Small intestine (tissue), 7 donors: ENCODE results near the gene ANP32A. TPM values are rescaled to one million over a fixed set of nuclear protein-coding genes. Genes with fewer than 3 reads are reported as not detected.
"Not testable (repeated sequence)": the region's sequence is repeated elsewhere in the genome, so short reads cannot be mapped to it uniquely, and the experiment has no call there.

Experiments used
- DNase-seq, 2 donors: peaks; one replicate each; pipeline versions ENCODE4 v3.0.0 to v3.0.0-alpha.2; 2013
- FAIRE-seq: peaks from 2 replicates; lab custom pipeline; 2012; peaks lifted over from hg19 to GRCh38; lab: Jason Lieb, UNC
- H3K27ac ChIP-seq, 3 donors: one replicate each; pipeline ENCODE4 v1.5.1; 2013; ENCODE audit warnings: low read length in 2 of 3, mild to moderate bottlenecking in 2 of 3, control low read depth in 1 of 3, inconsistent platforms in 1 of 3, low read depth in 1 of 3, moderate library complexity in 1 of 3
- H3K27me3 ChIP-seq, 3 donors: one replicate each; pipeline ENCODE4 v1.6.1; 2013; ENCODE audit warnings: low read length in 3 of 3, inconsistent platforms in 1 of 3; ENCODE audit not compliant: control insufficient read depth in 3 of 3, insufficient read depth in 3 of 3
- H3K36me3 ChIP-seq, 3 donors: one replicate each; pipeline ENCODE4 v1.6.1; 2013; ENCODE audit warnings: low read length in 3 of 3, inconsistent platforms in 1 of 3, low read depth in 1 of 3, mild to moderate bottlenecking in 1 of 3, moderate library complexity in 1 of 3; ENCODE audit not compliant: control insufficient read depth in 3 of 3, insufficient read depth in 2 of 3
- H3K4me1 ChIP-seq, 3 donors: one replicate each; pipeline ENCODE4 v1.6.1; 2013; ENCODE audit warnings: low read length in 2 of 3, inconsistent platforms in 1 of 3, low read depth in 1 of 3, mild to moderate bottlenecking in 1 of 3, moderate library complexity in 1 of 3; ENCODE audit not compliant: control insufficient read depth in 3 of 3, insufficient read depth in 2 of 3
- H3K4me3 ChIP-seq, 3 donors: one replicate each; pipeline ENCODE4 v1.5.1; 2013; ENCODE audit warnings: low read length in 3 of 3, control low read depth in 1 of 3, inconsistent platforms in 1 of 3, low read depth in 1 of 3, mild to moderate bottlenecking in 1 of 3, moderate library complexity in 1 of 3
- H3K9me3 ChIP-seq, 2 donors: one replicate each; pipeline ENCODE4 v1.6.1; 2013; ENCODE audit warnings: low read depth in 1 of 2, low read length in 1 of 2; ENCODE audit not compliant: control insufficient read depth in 2 of 2, insufficient read depth in 1 of 2
- WGBS, 3 donors: extraction: QIAGEN DNeasy Blood & Tissue Kit; methylation state at CpG; one replicate each; pipeline ENCODE4 v1.1.7; 2013; 5-methylcytosine and 5-hydroxymethylcytosine counted together
- polyA plus RNA-seq, 4 donors: library from polyadenylated mRNA; stranded (reverse) in 3 of 4; unstranded in 1 of 4; fragments of 200-250 nt in 3 of 4; fragments of 120-200 nt in 1 of 4; gene quantifications; one replicate each; pipeline versions ENCODE4 v1.2.1 to v1.2.3, GENCODE V29; 2013
- donor health status: healthy with polysubstance abuse.
- donor health status: control.
- donor health status: control.
- donor health status: Bipolar disorder and iron deficiency.
- donor health status: healthy.

The ANP32A gene
- polyA plus RNA-seq, 4 donors, result 56.2 to 227 (median 103) TPM

- Histone ChIP-seq H3K4me3 (no peak overlapping the region), H3K9me3 (no peaks in the 10 kb centered on the region), H3K4me1 (no peaks in the 10 kb centered on the region), H3K27ac (no peak overlapping the region), H3K36me3 (no peaks in the 10 kb centered on the region), H3K27me3 (peaks cover 0 to 4% (median 0%) of the 10 kb centered on the region in 3 donors)
- no peak for FAIRE-seq
- 58 to 79% (median 62%) methylated on average over 4 of the region's 4 CpGs for WGBS, 3 donors
- no peak for DNase-seq
Observed at GRCh38 chr15:68763063-68763462, 57.6 kb downstream of the ANP32A start.

DNA sequence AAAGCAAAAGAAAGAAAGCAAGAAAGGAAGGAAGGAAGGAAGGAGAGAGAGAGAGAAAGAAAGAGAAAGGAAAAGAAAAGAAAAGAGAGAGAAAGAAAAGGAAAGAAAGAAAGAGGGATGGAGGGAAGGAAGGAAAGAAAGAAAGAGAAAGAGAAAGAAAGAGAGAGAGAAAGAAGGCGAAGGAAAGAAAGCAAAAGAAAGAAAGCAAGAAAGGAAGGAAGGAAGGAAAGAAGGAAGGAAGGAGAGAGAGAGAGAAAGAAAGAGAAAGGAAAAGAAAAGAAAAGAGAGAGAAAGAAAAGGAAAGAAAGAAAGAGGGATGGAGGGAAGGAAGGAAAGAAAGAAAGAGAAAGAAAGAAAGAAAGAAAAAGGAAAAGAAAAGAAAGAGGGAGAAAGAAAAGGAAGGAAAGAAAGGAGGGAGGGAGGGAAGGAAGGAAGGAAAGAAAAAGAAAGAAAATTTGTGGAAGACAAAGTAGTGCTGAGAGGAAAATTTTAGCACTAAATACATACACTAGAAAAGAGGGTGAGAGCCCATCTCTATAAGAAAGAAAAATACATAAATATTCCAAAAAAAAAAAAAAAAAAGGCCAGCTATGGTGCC is 60.6 kb downstream of the ANP32A start:
- H3K9me3 ChIP-seq, FAIRE-seq, H3K36me3 ChIP-seq, H3K27ac ChIP-seq, H3K4me1 ChIP-seq, H3K27me3 ChIP-seq, H3K4me3 ChIP-seq, DNase-seq: not testable (repeated sequence)
- 91 to 97% (median 95%) methylated on average over 1 of the region's 1 CpG for WGBS, 3 donors

- FAIRE-seq (no peak), DNase-seq (no peak)
- no peaks in the 10 kb centered on the region for H3K4me1 ChIP-seq
- H3K4me3 ChIP-seq, result no peak overlapping the region
- WGBS, 3 donors, result 40 to 55% (median 42%) methylated on average over 2 of the region's 2 CpGs
- peaks cover 0 to 1% (median 0%) of the 10 kb centered on the region in 3 donors for H3K27me3 ChIP-seq
- no peaks in the 10 kb centered on the region for H3K9me3 ChIP-seq
- no peaks in the 10 kb centered on the region for H3K36me3 ChIP-seq
- H3K27ac ChIP-seq, result no peak overlapping the region
Observed at GRCh38 chr15:68755731-68756130, 65.0 kb downstream of the ANP32A start.

DNA sequence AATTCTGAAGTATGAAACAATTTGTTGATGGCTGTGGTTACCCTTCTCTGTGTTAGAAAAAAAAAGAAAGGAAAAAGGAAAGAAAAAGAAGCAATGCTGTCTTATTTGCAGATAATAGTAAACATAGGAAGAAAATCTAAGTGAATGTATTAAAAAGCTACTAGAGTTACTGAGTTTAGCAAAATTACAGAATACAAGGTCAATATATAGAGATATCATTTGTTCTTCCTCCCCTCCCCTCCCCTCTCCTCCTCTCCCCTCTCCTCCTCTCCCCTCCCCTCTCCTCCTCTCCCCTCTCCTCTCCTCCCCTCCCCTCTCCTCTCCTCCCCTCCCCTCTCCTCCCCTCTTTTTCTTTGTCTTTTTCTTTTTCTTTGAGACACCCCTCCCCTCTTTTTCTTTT is 69.1 kb downstream of the ANP32A start:
- FAIRE-seq (no peak), DNase-seq (no peak)
- Histone ChIP-seq H3K36me3 (no peaks in the 10 kb centered on the region), H3K4me3 (no peak overlapping the region), H3K4me1 (no peaks in the 10 kb centered on the region), H3K27ac (no peak overlapping the region), H3K27me3 (peaks cover 0 to 1% (median 0%) of the 10 kb centered on the region in 3 donors), H3K9me3 (no peaks in the 10 kb centered on the region)

- no peaks in the 10 kb centered on the region for H3K9me3 ChIP-seq
- FAIRE-seq (no peak), DNase-seq (no peak)
- no peaks in the 10 kb centered on the region for H3K36me3 ChIP-seq
- H3K27ac ChIP-seq, result no peak overlapping the region
- H3K27me3 ChIP-seq, result no peaks in the 10 kb centered on the region
- H3K4me1 ChIP-seq, result no peaks in the 10 kb centered on the region
- 67 to 84% (median 68%) methylated on average over 2 of the region's 2 CpGs for WGBS, 3 donors
- no peak overlapping the region for H3K4me3 ChIP-seq
Observed at GRCh38 chr15:68749793-68750192, 70.9 kb downstream of the ANP32A start.

GRCh38 chr15:68749365-68749764 is 71.3 kb downstream of the ANP32A start:
- Histone ChIP-seq H3K36me3 (no peaks in the 10 kb centered on the region), H3K4me3 (no peak overlapping the region), H3K27ac (no peak overlapping the region), H3K4me1 (no peaks in the 10 kb centered on the region), H3K9me3 (no peaks in the 10 kb centered on the region), H3K27me3 (no peaks in the 10 kb centered on the region)
- DNase-seq (no peak), FAIRE-seq (no peak)
- 83 to 88% (median 84%) methylated on average over 7 of the region's 7 CpGs for WGBS, 3 donors

GRCh38 chr15:68743256-68743655 is 77.4 kb downstream of the ANP32A start:
- H3K27me3 ChIP-seq, result no peaks in the 10 kb centered on the region
- H3K4me1 ChIP-seq, result no peaks in the 10 kb centered on the region
- DNase-seq (no peak), FAIRE-seq (no peak)
- H3K4me3 ChIP-seq, result no peak overlapping the region
- H3K36me3 ChIP-seq, result no peaks in the 10 kb centered on the region
- WGBS, 3 donors, result 80 to 90% (median 82%) methylated on average over 3 of the region's 3 CpGs
- H3K27ac ChIP-seq, result no peak overlapping the region
- H3K9me3 ChIP-seq, result no peaks in the 10 kb centered on the region

- H3K27ac ChIP-seq, result no peak overlapping the region
- no peaks in the 10 kb centered on the region for H3K36me3 ChIP-seq
- no peaks in the 10 kb centered on the region for H3K27me3 ChIP-seq
- 63 to 75% (median 74%) methylated on average over 6 of the region's 6 CpGs for WGBS, 3 donors
- H3K4me3 ChIP-seq, result no peak overlapping the region
- DNase-seq, result no peak
- H3K4me1 ChIP-seq, result no peaks in the 10 kb centered on the region
- H3K9me3 ChIP-seq, result no peaks in the 10 kb centered on the region
- FAIRE-seq, result no peak
Observed at GRCh38 chr15:68739390-68740080, 81.2 kb downstream of the ANP32A start.

DNA sequence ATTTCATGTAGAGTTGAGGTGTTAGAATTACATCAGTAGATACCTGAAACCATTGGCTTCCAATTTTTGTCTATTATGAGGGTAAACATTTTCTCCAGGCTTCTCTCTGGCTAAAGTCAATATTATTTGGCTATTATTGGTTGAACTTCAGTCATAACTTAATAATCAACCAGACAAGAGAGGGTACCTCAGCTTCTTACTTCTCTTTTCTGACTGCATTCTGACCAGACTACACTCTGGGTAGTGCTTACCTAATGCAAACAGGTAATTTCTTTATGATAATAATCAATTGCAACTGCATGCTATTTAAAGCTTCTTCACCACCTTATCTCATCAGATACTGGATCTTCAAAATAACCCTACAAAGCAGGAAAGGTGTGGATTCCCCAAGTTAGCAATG is 85.1 kb downstream of the ANP32A start:
- no peak overlapping the region for H3K4me3 ChIP-seq
- no peaks in the 10 kb centered on the region for H3K36me3 ChIP-seq
- H3K4me1 ChIP-seq, result peaks cover 0 to 6% (median 5%) of the 10 kb centered on the region in 3 donors
- no peak overlapping the region for H3K27ac ChIP-seq
- no peak for FAIRE-seq
- H3K9me3 ChIP-seq, result no peaks in the 10 kb centered on the region
- no peak for DNase-seq
- H3K27me3 ChIP-seq, result no peaks in the 10 kb centered on the region
